HG03060 (cell line): Measurements from ENCODE around the gene GORAB.

Experiments
- ATAC-seq: cut with Tn5 transposase; IDR thresholded peaks from one replicate; pipeline ENCODE4 v1.9.1; 2021; ENCODE audit warnings: low read depth, moderate number of reproducible peaks; ENCODE audit not compliant: unreplicated experiment

The GORAB gene

DNA sequence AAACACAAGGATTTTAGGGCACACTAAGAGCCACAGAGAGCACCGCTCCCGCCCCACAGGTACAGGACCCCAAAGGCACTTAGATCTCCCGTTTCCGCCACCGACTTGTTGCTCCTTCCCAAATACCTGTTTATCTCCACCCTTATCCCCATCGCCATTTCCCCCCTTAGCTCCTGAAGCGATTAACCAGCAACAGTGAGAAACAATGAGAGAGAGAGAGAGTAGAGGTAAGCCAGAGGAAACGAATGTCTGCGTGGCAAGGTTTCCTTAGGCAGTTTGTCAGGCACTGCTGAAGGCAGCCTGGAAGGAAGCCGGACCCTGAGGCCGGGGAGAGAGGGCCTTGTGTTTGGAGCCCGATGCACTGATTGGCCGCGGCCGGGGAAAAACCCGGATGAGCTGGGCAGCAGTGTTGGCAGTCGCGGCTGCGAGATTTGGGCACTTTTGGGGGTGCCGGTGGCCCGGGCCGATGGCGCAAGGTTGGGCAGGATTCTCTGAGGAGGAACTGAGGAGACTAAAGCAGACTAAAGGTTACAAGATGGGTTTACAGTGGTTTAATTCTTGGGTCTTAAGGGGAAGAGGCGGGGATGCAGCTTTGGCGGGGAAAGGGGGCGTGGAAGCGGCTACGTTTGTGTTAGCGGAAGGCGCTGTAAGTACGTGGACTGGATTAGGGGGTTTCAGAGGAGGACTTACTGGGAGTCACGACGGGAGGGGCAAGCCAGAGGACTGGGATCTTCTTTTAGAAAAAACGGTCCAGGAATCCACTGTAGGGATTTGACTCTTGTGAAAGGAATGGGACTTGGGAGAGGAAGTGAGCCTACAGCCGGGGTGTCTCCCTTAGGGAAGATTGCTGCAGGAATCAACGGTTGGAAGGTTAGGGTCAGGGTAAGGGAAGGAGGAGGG is at the start of gene GORAB:
TSS of gene GORAB (plus strand) at position 409 of the 900 bp plus-strand sequence. CDS start at position 467, 58 bp downstream.
- peak; percentile 92 for ATAC-seq

DNA sequence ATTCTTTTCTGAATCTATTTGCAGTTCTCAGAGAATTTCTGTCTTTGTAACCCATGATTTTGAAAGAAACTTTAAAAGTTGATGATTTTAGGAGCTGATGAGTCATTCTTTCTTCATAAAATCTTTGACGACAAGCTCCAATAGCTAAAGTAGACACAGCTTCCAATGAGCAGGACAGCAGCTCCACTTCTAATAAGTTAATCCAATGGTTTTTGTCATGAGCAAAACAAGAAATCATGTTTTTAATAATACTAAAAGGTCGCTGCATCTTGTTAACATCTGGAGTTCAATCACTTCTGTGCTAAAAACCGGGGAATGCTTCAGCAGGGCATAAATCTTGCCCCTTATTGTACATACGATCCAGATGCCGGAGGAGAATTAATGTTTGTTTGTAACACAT is 48.9 kb upstream of the GORAB start:
- no peak for ATAC-seq

DNA sequence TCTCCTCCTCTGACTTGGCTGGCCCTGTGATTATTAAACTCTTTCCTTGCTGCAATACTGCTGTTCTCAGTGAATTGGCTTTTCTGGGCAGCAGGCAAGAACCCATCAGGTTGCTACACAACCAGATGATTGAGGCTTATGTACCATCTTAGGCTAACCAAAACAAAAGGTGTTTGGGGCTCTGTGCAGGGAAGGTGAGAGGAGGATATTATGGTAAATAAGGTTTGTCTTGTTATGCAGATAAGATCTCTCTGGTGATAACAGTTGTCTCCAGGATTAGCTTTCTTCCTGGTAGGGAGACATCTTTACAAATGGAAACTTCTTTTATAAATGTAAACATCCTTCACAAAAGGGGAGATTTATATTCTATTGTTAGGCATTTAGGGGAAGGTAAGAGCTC is 44.5 kb upstream of the GORAB start:
- ATAC-seq, result no peak

GRCh38 chr1:170491291-170491690 is 40.7 kb upstream of the GORAB start:
- ATAC-seq, result no peak

- no peak for ATAC-seq
These were observed 37.6 kb upstream of the GORAB start for GRCh38 chr1:170494369-170494768.

DNA sequence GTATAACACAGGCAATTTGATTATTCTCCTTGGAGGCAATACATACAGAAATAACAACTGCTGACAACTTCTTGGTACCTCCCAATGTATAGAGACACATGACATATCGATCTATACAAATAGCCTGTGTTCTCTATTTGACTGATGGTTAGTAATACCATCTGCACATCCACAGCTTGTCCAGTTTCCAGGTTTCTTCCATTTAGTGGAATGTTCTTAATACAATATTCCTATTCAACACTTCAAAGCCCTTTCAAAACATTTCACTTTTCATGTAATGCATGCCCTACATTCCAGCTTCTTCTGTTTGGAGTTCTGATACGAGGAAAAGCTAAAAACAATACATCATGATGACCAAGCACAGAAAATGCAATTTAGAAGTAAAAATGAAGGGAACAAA is 37.0 kb upstream of the GORAB start:
- ATAC-seq, result no peak

DNA sequence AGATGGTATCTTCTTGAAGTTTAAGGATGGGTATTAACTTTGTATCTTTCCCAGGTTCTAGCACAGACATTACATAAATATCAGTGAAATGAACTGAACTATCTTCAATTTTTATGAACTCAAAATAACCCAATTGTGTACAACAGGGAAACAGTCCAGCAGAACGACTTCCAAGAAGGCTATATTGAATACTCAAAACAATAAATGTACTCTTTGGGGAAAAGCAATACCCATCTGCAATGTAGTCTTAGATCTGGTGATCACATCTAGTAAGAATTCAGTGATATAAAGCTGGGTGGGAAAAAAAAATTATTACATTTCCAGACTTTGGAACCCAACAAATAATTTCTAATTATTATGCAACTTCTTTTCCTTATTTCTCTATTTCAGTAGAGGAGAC is 33.1 kb upstream of the GORAB start:
- no peak for ATAC-seq

DNA sequence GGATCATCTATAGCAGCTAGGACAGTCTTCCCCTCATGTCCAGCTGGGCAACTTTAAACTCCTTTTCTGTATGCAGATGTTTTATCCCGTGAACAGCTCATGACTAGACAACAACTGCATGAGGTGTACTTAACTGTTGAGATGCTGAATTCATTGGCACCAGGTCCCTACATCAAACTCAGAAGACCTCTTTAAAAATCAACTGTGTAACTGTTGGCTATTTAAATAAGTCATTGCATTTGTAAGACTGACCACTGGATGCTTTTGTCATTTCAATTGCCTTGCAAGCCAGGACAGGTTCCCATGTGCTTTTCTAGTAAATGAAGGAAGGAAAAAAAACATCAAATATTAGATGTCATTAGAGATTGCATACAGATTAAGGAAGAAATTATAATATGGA is 28.3 kb upstream of the GORAB start:
- ATAC-seq, result no peak

DNA sequence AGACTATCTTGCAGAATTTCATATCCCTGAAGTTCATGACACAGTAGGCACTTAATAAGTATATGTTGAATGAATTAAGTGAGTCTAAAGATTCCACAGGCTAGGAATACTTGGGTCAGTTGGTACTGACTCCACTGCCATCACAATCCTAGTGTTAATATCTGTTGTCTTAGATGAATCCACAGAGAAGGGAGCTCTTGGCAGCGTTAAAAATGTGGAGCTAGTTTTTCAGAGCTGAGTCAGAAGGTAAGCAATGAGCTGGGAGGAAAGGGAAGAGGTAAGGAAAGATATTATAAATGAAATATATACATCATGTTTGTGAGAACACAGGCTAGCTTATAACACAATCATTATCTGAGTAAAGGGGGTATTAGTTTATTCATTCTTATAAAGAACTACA is 21.8 kb upstream of the GORAB start:
- ATAC-seq, result no peak

DNA sequence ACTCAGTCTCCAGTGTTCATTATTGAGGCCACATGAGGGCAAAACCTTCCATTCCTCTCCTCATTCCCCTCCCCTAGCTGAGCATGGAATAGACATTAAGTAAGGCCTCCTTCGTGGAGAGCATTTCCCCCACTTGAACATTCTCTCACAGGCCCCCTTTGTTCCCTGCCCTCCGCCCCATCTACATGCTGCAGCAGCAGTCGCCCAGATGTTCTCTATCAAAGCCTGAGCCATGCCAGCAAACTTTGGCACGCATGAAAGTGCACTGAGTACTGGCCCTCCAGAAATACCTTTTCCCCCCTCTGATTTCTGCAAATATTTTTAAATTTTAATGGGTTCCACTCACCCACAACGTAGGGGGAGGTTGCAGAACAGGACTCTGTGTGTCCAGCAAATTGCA is 20.9 kb upstream of the GORAB start:
- no peak for ATAC-seq

GRCh38 chr1:170513138-170513537 is 18.8 kb upstream of the GORAB start:
- no peak for ATAC-seq

GRCh38 chr1:170518185-170518834 is 13.7 kb upstream of the GORAB start:
- ATAC-seq, result no peak

- ATAC-seq, result no peak
These were observed 13.0 kb upstream of the GORAB start for GRCh38 chr1:170518965-170519364.

DNA sequence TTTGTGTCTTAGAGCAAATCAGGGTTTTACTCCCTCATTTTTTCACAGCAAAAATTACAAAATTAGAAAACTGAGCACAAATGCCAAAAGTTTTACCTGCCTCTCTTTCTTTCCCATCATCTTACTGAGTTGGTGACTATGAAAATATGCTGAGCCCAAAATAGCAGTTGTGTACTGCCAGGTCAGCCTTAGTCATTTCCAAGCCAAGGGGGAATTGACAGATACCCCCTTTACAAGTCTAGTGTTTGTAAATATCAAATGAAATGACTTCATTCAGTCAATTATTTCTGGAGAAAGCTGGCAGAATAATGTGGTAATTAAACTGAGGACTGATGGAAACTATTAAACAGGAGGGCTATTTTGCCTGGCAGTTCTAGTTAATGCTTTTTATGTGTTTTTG is 11.4 kb upstream of the GORAB start:
- no peak for ATAC-seq

GRCh38 chr1:170521818-170522217 is 10.1 kb upstream of the GORAB start:
- ATAC-seq, result no peak

DNA sequence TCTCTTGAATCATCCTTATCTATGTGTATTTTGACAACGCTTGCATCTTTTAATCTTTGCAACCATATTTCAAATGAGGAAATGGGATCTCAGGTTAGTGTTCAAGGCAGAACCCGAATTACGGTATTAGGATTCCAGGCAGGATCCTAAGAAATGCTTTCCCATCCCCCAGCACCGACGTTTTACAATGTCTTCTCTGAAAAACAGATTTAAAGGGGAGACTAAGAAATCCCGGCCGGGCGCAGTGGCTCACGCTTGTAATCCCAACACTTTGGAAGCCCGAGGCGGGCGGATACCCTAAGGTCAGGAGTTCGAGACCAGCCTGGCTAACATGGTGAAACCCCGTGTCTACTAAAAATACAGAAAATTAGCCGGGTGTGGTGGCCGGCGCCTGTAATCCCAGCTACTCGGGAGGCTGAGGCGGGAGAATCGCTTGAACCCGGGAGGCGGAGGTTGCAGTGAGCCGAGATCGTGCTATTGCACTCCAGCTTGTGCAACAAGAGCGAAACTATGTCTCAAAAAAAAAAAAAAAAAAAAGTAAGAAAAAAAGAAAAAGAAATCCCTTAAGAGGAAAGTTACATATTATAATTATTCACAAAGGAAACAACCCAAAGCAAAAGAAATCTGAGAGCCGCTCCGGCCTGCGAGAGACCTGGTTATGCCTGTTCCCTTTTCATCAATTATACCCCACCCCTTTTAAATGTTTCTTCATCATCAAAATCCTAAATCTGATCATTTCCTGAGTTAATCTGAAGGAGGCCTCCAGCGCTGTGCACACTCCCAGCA is 801 bp upstream of the GORAB start:
- ATAC-seq, result no peak

- ATAC-seq, result no peak
These were observed 1.3 kb downstream of the GORAB start for GRCh38 chr1:170533298-170533697.

DNA sequence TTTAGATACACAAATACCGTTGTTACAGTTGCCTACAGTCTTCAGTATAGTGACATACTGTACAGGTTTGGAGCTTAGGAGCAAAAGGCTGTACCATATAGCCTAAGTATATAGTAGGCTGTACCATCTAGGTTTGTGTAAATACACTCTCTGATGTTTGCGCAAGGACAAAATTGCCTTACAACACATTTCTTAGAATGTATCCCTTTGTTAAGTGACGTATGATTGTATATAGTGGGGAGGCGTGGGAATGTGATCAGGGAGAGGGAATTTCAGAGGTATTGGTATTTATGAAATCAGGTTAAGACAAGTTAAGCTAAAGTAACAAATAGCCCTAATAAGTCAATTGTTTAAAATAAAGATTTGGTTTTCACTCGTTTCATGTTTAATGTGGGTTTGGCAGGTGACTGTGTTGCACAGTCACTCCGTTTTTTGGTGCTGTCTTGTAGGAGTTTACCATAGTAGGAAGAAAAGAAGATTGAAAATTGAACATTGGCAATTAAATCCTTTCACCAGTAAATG is 2.7 kb downstream of the GORAB start:
- ATAC-seq, result no peak

DNA sequence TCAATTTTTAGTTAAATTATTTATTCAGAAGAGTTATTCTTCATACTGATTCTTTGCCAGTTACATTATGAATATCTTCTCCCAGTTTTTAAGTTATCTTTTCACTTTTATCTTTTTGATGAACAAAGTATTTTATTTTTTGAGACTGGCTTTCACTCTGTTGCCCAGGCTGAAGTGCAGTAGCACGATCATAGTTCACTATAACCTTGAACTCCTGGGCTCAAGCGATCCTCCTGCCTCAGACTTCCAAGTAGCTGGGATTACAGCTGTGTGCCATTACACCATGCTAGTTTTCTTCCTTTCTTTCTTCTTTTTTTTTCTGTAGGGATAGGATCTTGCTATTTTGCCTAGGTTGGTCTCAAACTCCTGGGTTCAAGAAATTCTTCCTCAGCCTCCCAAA is 3.5 kb downstream of the GORAB start:
- no peak for ATAC-seq

- ATAC-seq, result no peak
These were observed 5.1 kb downstream of the GORAB start for GRCh38 chr1:170536924-170537551.
